Osteoblast (primary cell): ENCODE data around the gene HAGHL. TPM values are rescaled to one million over a fixed set of nuclear protein-coding genes. Genes with fewer than 3 reads are reported as not detected.

ENCODE experiments used
- DNase-seq: peaks from one replicate; pipeline ENCODE4 v3.0.0; 2011; ENCODE audit warnings: low spot score, mixed read lengths; ENCODE audit not compliant: insufficient read length; ENCODE audit errors: missing footprints
- H2AFZ ChIP-seq: 2 replicates; pipeline ENCODE4 v1.6.0; 2011; ENCODE audit warnings: mild to moderate bottlenecking, low read length
- H3K27ac ChIP-seq: 2 replicates; pipeline ENCODE4 v1.5.1; 2011; ENCODE audit warnings: mild to moderate bottlenecking, low read depth, low read length, moderate library complexity
- H3K27me3 ChIP-seq: 2 replicates; pipeline ENCODE4 v1.6.0; 2012; ENCODE audit warnings: mild to moderate bottlenecking, control low read depth, inconsistent platforms, low read length, moderate library complexity; ENCODE audit not compliant: insufficient read depth
- H3K36me3 ChIP-seq: 2 replicates; pipeline ENCODE4 v1.5.1; 2011; ENCODE audit warnings: mild to moderate bottlenecking, low read length, control low read depth, moderate library complexity; ENCODE audit not compliant: insufficient read depth
- H3K4me1 ChIP-seq: 2 replicates; pipeline ENCODE4 v1.5.1; 2011; ENCODE audit warnings: mild to moderate bottlenecking, low read length, control low read depth, moderate library complexity; ENCODE audit not compliant: insufficient read depth
- H3K4me2 ChIP-seq: 2 replicates; pipeline ENCODE4 v1.6.0; 2011; ENCODE audit warnings: mild to moderate bottlenecking, low read length; ENCODE audit not compliant: insufficient read depth
- H3K4me3 ChIP-seq: fragments of 200-600 bp; sonication (generic); 3 replicates; pipeline ENCODE4 v1.5.1; 2012; ENCODE audit warnings: mild to moderate bottlenecking, low read length, inconsistent platforms; ENCODE audit not compliant: insufficient read depth
- H3K79me2 ChIP-seq: 2 replicates; pipeline ENCODE4 v1.6.0; 2012; ENCODE audit warnings: mild to moderate bottlenecking, low read length, control low read depth, inconsistent platforms; ENCODE audit not compliant: insufficient read depth
- H3K9me3 ChIP-seq: 2 replicates; pipeline ENCODE4 v1.5.1; 2011; ENCODE audit warnings: low read depth, low read length, control low read depth
- H4K20me1 ChIP-seq: 2 replicates; pipeline ENCODE4 v1.6.0; 2012; ENCODE audit warnings: mild to moderate bottlenecking, low read length, control low read depth; ENCODE audit not compliant: insufficient read depth
- total RNA-seq: library from RNA; depleted of rRNA; stranded (reverse); fragments of >200 nt; gene quantifications from 2 replicates; pipeline ENCODE4 v1.2.3, GENCODE V29; 2012
- TF ChIP-seq, protein P1 (sequence below): IDR thresholded peaks from 2 replicates; pipeline ENCODE4 v1.5.1; 2011; ENCODE audit warnings: mild to moderate bottlenecking, low read depth, low read length, moderate library complexity; ENCODE audit errors: extremely low read depth

HAGHL gene, protein sequence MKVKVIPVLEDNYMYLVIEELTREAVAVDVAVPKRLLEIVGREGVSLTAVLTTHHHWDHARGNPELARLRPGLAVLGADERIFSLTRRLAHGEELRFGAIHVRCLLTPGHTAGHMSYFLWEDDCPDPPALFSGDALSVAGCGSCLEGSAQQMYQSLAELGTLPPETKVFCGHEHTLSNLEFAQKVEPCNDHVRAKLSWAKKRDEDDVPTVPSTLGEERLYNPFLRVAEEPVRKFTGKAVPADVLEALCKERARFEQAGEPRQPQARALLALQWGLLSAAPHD
- total RNA-seq: 12.7 and 16.3 TPM in 2 replicates

DNA sequence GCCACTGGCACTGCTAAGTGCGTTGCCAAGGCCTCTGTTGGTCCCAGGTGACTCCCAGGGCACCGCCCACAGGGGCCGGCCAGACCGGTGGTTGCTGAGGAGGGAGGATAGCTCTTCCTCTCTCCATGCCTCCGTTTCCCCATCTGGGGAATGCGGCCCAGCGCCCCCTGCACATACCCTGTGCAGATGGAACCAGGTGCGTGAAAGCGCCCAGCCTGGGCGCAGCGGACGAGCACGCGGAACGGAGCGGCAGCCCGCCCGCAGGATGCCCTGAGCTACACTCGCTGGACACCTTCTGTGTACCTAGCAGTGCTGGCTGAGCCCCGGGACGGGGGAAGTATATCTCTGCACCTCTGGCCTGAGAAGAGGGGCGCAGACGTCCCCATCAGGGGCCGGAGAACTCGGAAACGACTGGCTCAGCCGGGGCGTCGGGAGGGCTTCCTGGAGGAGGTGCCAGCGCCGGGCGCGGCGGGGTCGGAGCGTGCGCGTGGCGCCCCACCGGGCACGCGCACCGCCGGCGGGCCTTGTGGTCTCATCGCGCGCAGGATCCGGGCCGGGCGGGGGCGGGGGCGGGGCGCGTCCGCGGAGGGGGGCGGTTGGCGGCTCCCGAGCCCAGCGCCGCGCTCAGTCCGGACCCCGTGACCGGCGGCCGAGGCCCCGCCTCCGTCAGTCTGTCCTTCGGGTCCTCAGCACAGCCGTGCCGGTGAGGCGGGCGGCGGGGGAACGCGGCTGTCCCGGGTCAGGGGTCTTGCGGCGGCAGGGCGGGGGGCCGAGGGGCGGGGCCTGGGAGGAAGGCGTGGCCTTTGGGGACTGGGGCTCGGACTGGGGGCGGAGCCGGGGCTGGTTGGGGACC is at the start of gene HAGHL, which contains the start of gene CCDC78:
HAGHL (plus strand) TSS at position 669 of the 853 bp plus-strand sequence. CDS start 404 bp downstream, outside the sequence.
CCDC78 (minus strand) TSS at position 6 of the 853 bp plus-strand sequence. CDS start 76 bp downstream, outside the sequence.
- Histone ChIP-seq H3K27ac (no peak within 1 kb of the TSS), H3K4me3 (peak within 1 kb of the TSS; percentile 72), H3K4me1 (peaks cover 5% of the 10 kb centered on the region), H4K20me1 (peaks cover 7% of the 10 kb centered on the region), H2AFZ (peak within 1 kb of the TSS; percentile 22), H3K36me3 (no peaks in the 10 kb centered on the region), H3K27me3 (no peaks in the 10 kb centered on the region), H3K9me3 (no peaks in the 10 kb centered on the region), H3K4me2 (peak within 1 kb of the TSS; percentile 80), H3K79me2 (no peaks in the 10 kb centered on the region)
- peak; percentile 95 for DNase-seq
- TF ChIP-seq, protein P1, sequence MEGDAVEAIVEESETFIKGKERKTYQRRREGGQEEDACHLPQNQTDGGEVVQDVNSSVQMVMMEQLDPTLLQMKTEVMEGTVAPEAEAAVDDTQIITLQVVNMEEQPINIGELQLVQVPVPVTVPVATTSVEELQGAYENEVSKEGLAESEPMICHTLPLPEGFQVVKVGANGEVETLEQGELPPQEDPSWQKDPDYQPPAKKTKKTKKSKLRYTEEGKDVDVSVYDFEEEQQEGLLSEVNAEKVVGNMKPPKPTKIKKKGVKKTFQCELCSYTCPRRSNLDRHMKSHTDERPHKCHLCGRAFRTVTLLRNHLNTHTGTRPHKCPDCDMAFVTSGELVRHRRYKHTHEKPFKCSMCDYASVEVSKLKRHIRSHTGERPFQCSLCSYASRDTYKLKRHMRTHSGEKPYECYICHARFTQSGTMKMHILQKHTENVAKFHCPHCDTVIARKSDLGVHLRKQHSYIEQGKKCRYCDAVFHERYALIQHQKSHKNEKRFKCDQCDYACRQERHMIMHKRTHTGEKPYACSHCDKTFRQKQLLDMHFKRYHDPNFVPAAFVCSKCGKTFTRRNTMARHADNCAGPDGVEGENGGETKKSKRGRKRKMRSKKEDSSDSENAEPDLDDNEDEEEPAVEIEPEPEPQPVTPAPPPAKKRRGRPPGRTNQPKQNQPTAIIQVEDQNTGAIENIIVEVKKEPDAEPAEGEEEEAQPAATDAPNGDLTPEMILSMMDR: no peak

DNA sequence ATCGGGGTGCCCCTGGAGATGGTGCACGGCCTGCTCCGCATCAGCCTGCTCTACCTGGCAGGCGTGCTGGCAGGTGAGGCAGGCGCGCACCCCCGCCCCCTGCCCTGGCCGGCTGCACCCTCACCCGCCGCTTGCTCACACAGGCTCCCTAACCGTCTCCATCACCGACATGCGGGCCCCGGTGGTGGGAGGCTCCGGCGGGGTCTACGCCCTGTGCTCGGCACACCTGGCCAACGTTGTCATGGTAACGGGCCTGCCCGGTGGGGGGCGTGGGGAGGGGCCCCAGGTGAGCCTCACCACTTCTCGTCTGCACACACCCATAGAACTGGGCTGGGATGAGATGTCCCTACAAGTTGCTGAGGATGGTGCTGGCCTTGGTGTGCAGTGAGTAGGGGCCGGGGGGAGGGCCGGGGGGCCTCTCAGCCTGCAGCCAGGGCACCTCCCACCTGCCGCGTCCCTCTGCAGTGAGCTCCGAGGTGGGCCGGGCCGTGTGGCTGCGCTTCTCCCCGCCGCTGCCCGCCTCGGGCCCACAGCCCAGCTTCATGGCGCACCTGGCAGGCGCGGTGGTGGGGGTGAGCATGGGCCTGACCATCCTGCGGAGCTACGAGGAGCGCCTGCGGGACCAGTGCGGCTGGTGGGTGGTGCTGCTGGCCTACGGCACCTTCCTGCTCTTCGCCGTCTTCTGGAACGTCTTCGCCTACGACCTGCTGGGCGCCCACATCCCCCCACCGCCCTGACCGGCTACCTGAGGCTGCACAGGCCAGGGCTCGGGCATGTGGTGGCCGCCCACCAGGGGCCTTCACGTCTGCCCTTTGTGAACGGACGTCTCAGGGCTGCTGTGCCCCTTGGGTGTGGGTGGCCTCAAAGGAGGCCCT is 49.4 kb upstream of the HAGHL start:
- Histone ChIP-seq H3K4me1 (peaks cover 16% of the 10 kb centered on the region), H3K27me3 (no peaks in the 10 kb centered on the region), H3K4me3 (no peak overlapping the region), H3K9me3 (no peaks in the 10 kb centered on the region), H3K4me2 (no peak overlapping the region), H3K79me2 (peaks cover 19% of the 10 kb centered on the region), H4K20me1 (peaks cover 43% of the 10 kb centered on the region), H3K36me3 (peaks cover 27% of the 10 kb centered on the region), H2AFZ (no peak overlapping the region), H3K27ac (no peak overlapping the region)
- TF ChIP-seq, protein P1: no peak
- DNase-seq: no peak

DNA sequence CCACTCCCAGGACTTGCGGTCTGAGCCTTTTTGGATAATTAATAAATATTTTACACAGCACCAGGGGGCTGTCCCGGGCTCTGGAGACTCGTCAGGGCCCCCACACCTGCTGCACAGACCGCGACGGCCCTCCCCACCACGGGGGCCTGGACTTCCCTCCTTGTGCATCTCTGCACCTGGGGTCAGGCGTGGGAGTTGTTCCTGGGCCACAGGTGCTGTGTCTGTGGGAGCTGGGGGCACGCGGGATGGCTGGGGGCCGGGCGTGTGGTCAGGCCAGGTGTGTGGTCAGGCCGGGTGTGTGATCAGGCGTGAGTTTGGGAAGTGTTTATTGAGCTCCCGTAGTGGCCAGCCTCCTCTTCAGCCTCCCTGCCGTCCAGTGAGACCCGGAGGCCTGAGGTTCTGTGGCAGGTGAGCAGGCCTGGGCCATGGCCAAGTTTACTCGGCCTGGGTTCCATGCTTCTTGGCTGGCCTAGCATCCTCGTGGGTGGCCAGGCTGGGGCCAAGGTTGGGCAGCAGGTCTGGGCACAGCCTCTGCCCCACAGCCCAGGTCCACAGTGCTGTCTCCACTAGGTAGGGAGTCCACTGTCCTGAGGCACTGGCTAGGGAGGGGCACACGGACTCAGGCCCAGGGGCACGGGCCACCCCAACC is 48.6 kb upstream of the HAGHL start:
- Histone ChIP-seq H3K4me2 (no peak overlapping the region), H3K4me1 (peaks cover 20% of the 10 kb centered on the region), H3K27me3 (no peaks in the 10 kb centered on the region), H4K20me1 (peaks cover 49% of the 10 kb centered on the region), H3K27ac (no peak overlapping the region), H3K9me3 (no peaks in the 10 kb centered on the region), H2AFZ (no peak overlapping the region), H3K36me3 (peaks cover 27% of the 10 kb centered on the region), H3K79me2 (peaks cover 26% of the 10 kb centered on the region), H3K4me3 (no peak overlapping the region)
- TF ChIP-seq, protein P1: no peak
- no peak for DNase-seq
